ENCODE data around the gene LATS2.

GRCh38 chr13:20981370-20982095 lies 79.9 kb downstream of the LATS2 start:
- TF ChIP-seq YY1 (IDR thresholded peaks at IDR 0.05; ENCODE audit: insufficient read depth, insufficient read length) (no peak), ZNF274 (IDR thresholded peaks at IDR 0.05; ENCODE audit: low read depth, low read length) (no peak)
